HepG2 (cell line): Measurements from ENCODE around the gene OR5H1. TPM values are rescaled to one million over a fixed set of nuclear protein-coding genes. Genes with fewer than 3 reads are reported as not detected.

Experiments used
- ATAC-seq: fragments of 200-7000 bp; cut with Tn5 transposase; 3 replicates; pipeline ENCODE4 v1.9.1; 2020; ENCODE audit warnings: mild to moderate bottlenecking, moderate library complexity
- BruUV-seq: library from RNA; stranded (reverse); fragments of 400-500 nt; replicated peaks from 2 replicates; lab custom pipeline; 2021; lab: Mats Ljungman, UMichigan
- CTCF ChIA-PET: fragments of 300-600 bp; formaldehyde crosslinking; extraction: SDS; loops from one replicate; lab custom pipeline; 2021; ENCODE audit warnings: low total read pairs, inconsistent platforms, low intra/inter-chr PET ratio; lab: Yijun Ruan, JAX
- POLR2A ChIA-PET: fragments of 350-600 bp; sonication (Branson Sonifier 250); formaldehyde crosslinking; loops from one replicate; lab custom pipeline; 2020; ENCODE audit warnings: antibody characterized with exemption, inconsistent platforms; lab: Yijun Ruan, JAX
- DNase-seq: peaks from one replicate; pipeline ENCODE4 v3.0.0-alpha.2; 2015; ENCODE audit warnings: low spot score
- FAIRE-seq: peaks from 3 replicates; lab custom pipeline; 2011; peaks lifted over from hg19 to GRCh38; lab: Jason Lieb, UNC
- H2AFZ ChIP-seq: one replicate; pipeline ENCODE4 v1.6.1; 2011; ENCODE audit warnings: low read length, inconsistent platforms
- H3K27ac ChIP-seq: fragments of 300-600 bp; 3 replicates; pipeline ENCODE4 v1.8.0; 2011; ENCODE audit warnings: mixed run types, mild to moderate bottlenecking, mixed read lengths, low read length, inconsistent platforms; ENCODE audit not compliant: insufficient read depth; ENCODE audit errors: extremely low read length
- H3K27me3 ChIP-seq, 2 experiments: fragments of 200-600 bp in 1 of 2; 2 replicates in 1 of 2; 3 replicates in 1 of 2; pipeline versions ENCODE4 v1.6.0 to v1.8.0; 2011; ENCODE audit warnings: low read length in 2 of 2, mild to moderate bottlenecking in 2 of 2, moderate library complexity in 2 of 2, inconsistent platforms in 1 of 2; ENCODE audit not compliant: insufficient read depth in 2 of 2, control insufficient read depth in 1 of 2
- H3K36me3 ChIP-seq, 2 experiments: fragments of 200-600 bp in 1 of 2; replicated peaks in 1 of 2; 2 replicates in 1 of 2; 3 replicates in 1 of 2; pipeline versions ENCODE4 v1.5.1 to v1.8.0; 2011; ENCODE audit warnings: low read length in 2 of 2, inconsistent platforms in 1 of 2; ENCODE audit not compliant: insufficient read depth in 2 of 2, control insufficient read depth in 1 of 2
- H3K4me1 ChIP-seq: 2 replicates; pipeline ENCODE4 v1.5.1; 2012; ENCODE audit warnings: low read length, inconsistent platforms; ENCODE audit not compliant: insufficient read depth
- H3K4me2 ChIP-seq: 2 replicates; pipeline ENCODE4 v1.6.0; 2011; ENCODE audit warnings: low read depth, low read length, inconsistent platforms
- H3K4me3 ChIP-seq, 3 experiments: fragments of 200-600 bp in 1 of 3; sonication (generic), shearing (Covaris generic) in 1 of 3; replicated peaks in 1 of 3; 2 replicates each; pipeline ENCODE4 v1.5.1; 2011 to 2016; ENCODE audit warnings: low read length in 3 of 3, inconsistent platforms in 2 of 3, low read depth in 2 of 3, mild to moderate bottlenecking in 2 of 3, control low read depth in 1 of 3, mixed read lengths in 1 of 3; ENCODE audit not compliant: insufficient read depth in 1 of 3
- H3K79me2 ChIP-seq: one replicate; pipeline ENCODE4 v1.6.1; 2011; ENCODE audit warnings: low read length, inconsistent platforms; ENCODE audit not compliant: insufficient read depth
- H3K9ac ChIP-seq: 2 replicates; pipeline ENCODE4 v1.6.0; 2011; ENCODE audit warnings: mild to moderate bottlenecking, low read depth, low read length, inconsistent platforms; ENCODE audit not compliant: insufficient read depth
- H3K9me3 ChIP-seq: 2 replicates; pipeline ENCODE4 v1.5.1; 2012; ENCODE audit warnings: mild to moderate bottlenecking, low read length
- H4K20me1 ChIP-seq: 2 replicates; pipeline ENCODE4 v1.6.0; 2011; ENCODE audit warnings: inconsistent platforms, mild to moderate bottlenecking, low read length, moderate library complexity; ENCODE audit not compliant: insufficient read depth
- ATF7 ChIP-seq, 2 experiments: fragments of 450-650 bp in 1 of 2; sonication (generic) in 1 of 2; formaldehyde crosslinking in 1 of 2; IDR thresholded peaks; 2 replicates each; pipeline versions ENCODE4 v1.4.0 to v1.6.1; 2016 to 2020; ENCODE audit warnings: antibody characterized with exemption in 1 of 2, mild to moderate bottlenecking in 1 of 2, missing genetic modification reagents in 1 of 2
- CREB1 ChIP-seq, 2 experiments: fragments of 450-650 bp in 1 of 2; IDR thresholded peaks; 2 replicates each; pipeline ENCODE4 v1.6.1; 2016 to 2017; ENCODE audit warnings: control low read depth in 1 of 2, mild to moderate bottlenecking in 1 of 2, missing compliant biosample characterization in 1 of 2, missing genetic modification characterization in 1 of 2
- RBM22 ChIP-seq: fragments of 200-400 bp; formaldehyde crosslinking; optimal IDR thresholded peaks from 2 replicates; pipeline ENCODE3; 2017; ENCODE audit warnings: mild to moderate bottlenecking, low read length, moderate library complexity
- TCF7L2 ChIP-seq: IDR thresholded peaks from 2 replicates; pipeline ENCODE4 v1.6.1; 2011; ENCODE audit warnings: mild to moderate bottlenecking, low read depth, low read length, moderate library complexity
- ZNF891 ChIP-seq: sonication (generic); formaldehyde crosslinking; IDR thresholded peaks from 2 replicates; pipeline ENCODE4 v1.5.0; 2020; ENCODE audit warnings: mild to moderate bottlenecking, missing genetic modification reagents
- ZSCAN9 ChIP-seq: IDR thresholded peaks from 2 replicates; pipeline ENCODE4 v1.6.1; 2016; ENCODE audit warnings: borderline replicate concordance
- WGBS: methylation state at CpG from one replicate; pipeline ENCODE4 v1.1.6; 2017; ENCODE audit warnings: low lambda C conversion rate; 5-methylcytosine and 5-hydroxymethylcytosine counted together
- in situ Hi-C: cut with HindIII; loops from 2 replicates; pipeline ENCODE4 v1.10.0; 2017; ENCODE audit warnings: low pct_unique_long_range_greater_than_20kb; ENCODE audit not compliant: extremely low pct_ligation_motif_present
- intact Hi-C: fragments of 100-400 bp; cut with micrococcal nuclease; formaldehyde crosslinking; loops from one replicate; pipeline ENCODE4 v1.10.0; 2022; ENCODE audit not compliant: unreplicated experiment
- polyA plus RNA-seq, 8 experiments: library from polyadenylated mRNA; depleted of rRNA in 3 of 8; stranded (reverse) in 7 of 8; unstranded in 1 of 8; fragments of >200 nt; fragmentation: Illumina TruSeq in 4 of 8; extraction: Trizol in 4 of 8; gene quantifications; 2 replicates each; pipeline versions ENCODE4 v1.2.1 to v1.2.3, GENCODE V29; 2011 to 2016; ENCODE audit warnings: low read depth in 4 of 8, missing spikeins in 1 of 8, mixed read lengths in 1 of 8; ENCODE audit not compliant: insufficient read depth in 1 of 8
- total RNA-seq, 5 experiments: library from RNA; depleted of rRNA; stranded (reverse); fragments of >200 nt; fragmentation: Illumina TruSeq; extraction: Trizol; gene quantifications; 2 replicates each; pipeline ENCODE4 v1.2.3, GENCODE V29; 2016; ENCODE audit warnings: low read depth in 1 of 5
- TF ChIP-seq, protein P1 (sequence below): IDR thresholded peaks from 2 replicates; pipeline ENCODE4 v1.6.1; 2012; ENCODE audit warnings: inconsistent platforms

Gene OR5H1
- total and polyA plus RNA-seq, 2 of the 13 experiments (the other 11 are each of a cell fraction or from before 2014, with no cell fraction given) = not detected

DNA sequence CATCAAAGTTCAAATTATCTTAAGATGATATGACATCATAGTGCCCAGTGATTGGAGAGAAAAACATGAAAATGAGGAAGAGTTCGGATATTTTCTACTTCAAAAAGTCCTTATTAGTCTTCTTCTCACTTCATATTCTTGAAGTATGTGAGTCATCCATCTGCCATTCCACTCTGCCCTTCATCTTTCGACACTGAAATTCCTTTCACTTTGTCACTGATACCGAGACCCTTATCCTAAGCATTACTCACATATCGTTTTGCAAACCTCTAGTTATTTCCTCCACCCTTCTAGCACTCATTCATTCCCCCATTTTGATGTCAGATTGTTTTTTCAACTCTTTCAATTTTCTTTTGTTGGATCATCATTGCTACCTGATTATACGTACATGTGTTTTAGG, 20.7 kb downstream of the OR5H1 start:
- Histone ChIP-seq H3K9ac (no peak overlapping the region), H3K4me2 (no peak overlapping the region), H4K20me1 (no peaks in the 10 kb centered on the region), H3K36me3 (no peaks in the 10 kb centered on the region), H2AFZ (no peak overlapping the region), H3K27ac (no peak overlapping the region), H3K9me3 (no peaks in the 10 kb centered on the region), H3K4me1 (no peaks in the 10 kb centered on the region), H3K4me3 (no peak overlapping the region), H3K79me2 (no peaks in the 10 kb centered on the region), H3K27me3 (no peaks in the 10 kb centered on the region)
- TF ChIP-seq ATF7 (IDR thresholded peaks at IDR 0.05) (0 out of 2 replicates have a peak, but pooled peaks have one; percentile 20), ATF7 (CRISPR knock-in tag; IDR thresholded peaks at IDR 0.05) (no peak), CREB1 (IDR thresholded peaks at IDR 0.05) (0 out of 2 replicates have a peak, but pooled peaks have one; percentile 24), CREB1 (CRISPR knock-in tag; IDR thresholded peaks at IDR 0.05) (no peak), TCF7L2 (no peak)
- 2% methylated on average over 5 of the region's 5 CpGs for WGBS
- in situ Hi-C loops (no loop called here), intact Hi-C loops (no loop called here)
- no TSS peak for BruUV-seq
- ATAC-seq (no peak), DNase-seq (no peak), FAIRE-seq (no peak)
- POLR2A ChIA-PET = no interaction called here
- CTCF ChIA-PET = no interaction called here

DNA sequence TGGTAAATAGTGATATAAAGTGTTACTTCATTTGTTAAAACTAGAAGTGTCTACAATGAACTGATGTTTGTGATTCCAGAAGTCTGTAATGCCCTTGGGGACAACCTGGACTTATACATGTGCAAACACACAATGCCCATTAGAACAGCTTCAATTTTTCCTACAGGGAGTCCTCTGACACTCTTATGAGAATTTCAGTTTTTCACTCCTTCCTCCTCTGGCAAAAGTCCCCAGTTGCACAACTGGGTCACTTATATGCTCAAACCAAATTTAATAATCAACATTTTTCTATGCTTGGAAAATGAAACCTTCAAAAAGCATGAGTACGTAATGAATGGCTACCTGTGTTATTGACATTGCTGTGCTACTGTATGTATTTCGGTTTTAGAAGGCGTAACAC, 35.9 kb downstream of the OR5H1 start, which contains the start of gene OR5H15:
OR5H15 (plus strand) TSS at position 301 of the 400 bp plus-strand sequence. CDS start 2,004 bp downstream, outside the sequence.
- Histone ChIP-seq H3K4me2 (no peak within 1 kb of the TSS), H3K4me3 (no peak within 1 kb of the TSS), H2AFZ (no peak within 1 kb of the TSS), H3K36me3 (no peaks in the 10 kb centered on the region), H3K27me3 (no peaks in the 10 kb centered on the region), H3K9me3 (no peaks in the 10 kb centered on the region), H3K4me1 (no peaks in the 10 kb centered on the region), H4K20me1 (no peaks in the 10 kb centered on the region), H3K79me2 (no peaks in the 10 kb centered on the region), H3K27ac (no peak within 1 kb of the TSS), H3K9ac (no peak within 1 kb of the TSS)
- no TSS peak for BruUV-seq
- in situ Hi-C loops (no loop called here), intact Hi-C loops (no loop called here)
- ChIA-PET CTCF (no interaction called here), POLR2A (no interaction called here)
- FAIRE-seq (no peak), DNase-seq (no peak), ATAC-seq (no peak)
- 67% methylated on average over 3 of the region's 3 CpGs for WGBS
- TF ChIP-seq, protein P1, sequence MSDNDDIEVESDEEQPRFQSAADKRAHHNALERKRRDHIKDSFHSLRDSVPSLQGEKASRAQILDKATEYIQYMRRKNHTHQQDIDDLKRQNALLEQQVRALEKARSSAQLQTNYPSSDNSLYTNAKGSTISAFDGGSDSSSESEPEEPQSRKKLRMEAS = no peak
- TF ChIP-seq ZSCAN9 (no peak), ZNF891 (CRISPR knock-in tag) (no peak), RBM22 (no peak)
